Stomach (tissue), 4 donors: ENCODE measurements around the gene RNF182.

ENCODE experiments used
- EP300 ChIP-seq: sonication (generic); formaldehyde crosslinking; IDR thresholded peaks from one replicate; pipeline ENCODE4 v1.6.1; 2017; ENCODE audit warnings: antibody characterized with exemption
- POLR2A ChIP-seq, 4 donors: fragments of 450-650 bp; IDR thresholded peaks; one replicate each; pipeline ENCODE4 v1.6.1; 2016; ENCODE audit warnings: antibody characterized with exemption in 4 of 4, control low read depth in 2 of 4, mild to moderate bottlenecking in 1 of 4, moderate library complexity in 1 of 4
- POLR2AphosphoS5 ChIP-seq, 3 donors: sonication (generic); formaldehyde crosslinking; IDR thresholded peaks; one replicate each; pipeline ENCODE4 v1.6.1; 2016; ENCODE audit warnings: antibody characterized with exemption in 3 of 3
- TF ChIP-seq, protein P1 (sequence below), 7 experiments: fragments of 450-650 bp in 4 of 7; fragments of 200-600 bp in 3 of 7; sonication (generic) in 3 of 7; IDR thresholded peaks; one replicate each; pipeline ENCODE4 v1.5.1; 2016 to 2019; ENCODE audit warnings: antibody characterized with exemption in 7 of 7, control low read depth in 2 of 7, mild to moderate bottlenecking in 1 of 7

DNA sequence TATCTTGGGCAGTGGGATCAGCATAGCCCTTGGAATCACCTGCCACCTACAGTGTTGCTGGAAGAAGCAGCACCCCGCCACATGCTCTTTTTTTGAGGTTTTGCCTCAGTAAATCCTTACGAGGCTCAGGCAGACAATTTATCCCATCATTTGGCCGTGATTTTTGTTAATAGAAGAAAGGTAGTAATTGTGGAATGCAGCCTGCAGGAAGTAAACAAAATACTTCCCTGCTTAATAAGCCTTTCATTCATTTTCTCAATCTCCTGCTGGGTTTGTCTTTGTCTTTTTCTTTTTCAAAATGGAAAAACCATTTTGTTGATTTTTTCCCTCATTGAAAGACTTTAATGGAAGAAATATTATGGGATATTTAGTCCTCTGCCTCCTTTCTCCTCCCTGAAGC, 99.1 kb downstream of the RNF182 start:
- TF ChIP-seq, protein P1, sequence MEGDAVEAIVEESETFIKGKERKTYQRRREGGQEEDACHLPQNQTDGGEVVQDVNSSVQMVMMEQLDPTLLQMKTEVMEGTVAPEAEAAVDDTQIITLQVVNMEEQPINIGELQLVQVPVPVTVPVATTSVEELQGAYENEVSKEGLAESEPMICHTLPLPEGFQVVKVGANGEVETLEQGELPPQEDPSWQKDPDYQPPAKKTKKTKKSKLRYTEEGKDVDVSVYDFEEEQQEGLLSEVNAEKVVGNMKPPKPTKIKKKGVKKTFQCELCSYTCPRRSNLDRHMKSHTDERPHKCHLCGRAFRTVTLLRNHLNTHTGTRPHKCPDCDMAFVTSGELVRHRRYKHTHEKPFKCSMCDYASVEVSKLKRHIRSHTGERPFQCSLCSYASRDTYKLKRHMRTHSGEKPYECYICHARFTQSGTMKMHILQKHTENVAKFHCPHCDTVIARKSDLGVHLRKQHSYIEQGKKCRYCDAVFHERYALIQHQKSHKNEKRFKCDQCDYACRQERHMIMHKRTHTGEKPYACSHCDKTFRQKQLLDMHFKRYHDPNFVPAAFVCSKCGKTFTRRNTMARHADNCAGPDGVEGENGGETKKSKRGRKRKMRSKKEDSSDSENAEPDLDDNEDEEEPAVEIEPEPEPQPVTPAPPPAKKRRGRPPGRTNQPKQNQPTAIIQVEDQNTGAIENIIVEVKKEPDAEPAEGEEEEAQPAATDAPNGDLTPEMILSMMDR (IDR thresholded peaks at IDR 0.05), result no peak
- TF ChIP-seq POLR2A (IDR thresholded peaks at IDR 0.05) (no peak), EP300 (no peak), POLR2AphosphoS5 (IDR thresholded peaks at IDR 0.05) (no peak)
